Esophagus mucosa (tissue), 1 donor: ENCODE results near the gene LTBP1. TPM values are rescaled to one million over a fixed set of nuclear protein-coding genes. Genes with fewer than 3 reads are reported as not detected.

ENCODE experiments used
- ATAC-seq: fragments of 200-7000 bp; cut with Tn5 transposase; one replicate; pipeline ENCODE4 v1.9.1; 2020
- total RNA-seq: library from RNA; stranded (reverse); gene quantifications from one replicate; pipeline ENCODE4 v1.2.4, GENCODE V29; 2023
- donor health status: DM: yes; HTN: yes; CAD: no.

LTBP1 gene
- total RNA-seq, 1 donor from 2014 or later = 33.8 TPM

DNA sequence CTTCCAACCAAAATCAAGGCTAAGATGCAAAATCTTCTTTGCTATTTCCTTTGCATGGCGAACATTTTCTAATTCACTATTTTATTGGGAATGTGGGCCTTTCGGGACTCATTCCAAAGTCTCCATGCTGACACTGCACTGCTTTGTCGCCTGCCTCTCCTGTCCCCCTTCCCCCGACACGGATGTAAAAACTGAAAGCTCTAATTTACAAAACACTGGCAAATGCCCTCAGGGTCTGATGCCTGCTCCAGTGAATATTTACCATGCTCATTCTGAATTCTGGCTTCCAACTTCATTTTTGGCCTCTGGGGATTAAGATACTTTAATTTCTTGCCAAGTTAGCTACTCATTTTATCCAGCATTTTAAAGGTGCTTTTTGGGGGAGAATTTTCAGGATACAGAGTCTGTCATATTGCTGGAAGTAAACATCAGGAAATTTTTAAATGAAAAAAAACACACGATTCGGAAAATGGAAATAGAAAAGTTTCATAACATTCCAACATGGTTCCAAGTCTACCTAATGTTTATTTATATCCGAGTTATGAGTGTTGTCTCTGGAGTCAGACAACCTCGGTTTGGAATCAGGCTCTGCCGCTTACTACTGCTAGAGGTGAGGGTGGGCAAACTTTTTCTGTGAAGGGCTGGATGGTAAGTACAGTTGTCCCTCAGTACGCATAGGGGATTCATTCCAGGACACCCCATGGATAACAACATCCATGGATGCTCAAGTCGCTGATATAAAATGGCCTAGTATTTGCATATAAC is 14.6 kb upstream of the LTBP1 start:
- no peak for ATAC-seq

DNA sequence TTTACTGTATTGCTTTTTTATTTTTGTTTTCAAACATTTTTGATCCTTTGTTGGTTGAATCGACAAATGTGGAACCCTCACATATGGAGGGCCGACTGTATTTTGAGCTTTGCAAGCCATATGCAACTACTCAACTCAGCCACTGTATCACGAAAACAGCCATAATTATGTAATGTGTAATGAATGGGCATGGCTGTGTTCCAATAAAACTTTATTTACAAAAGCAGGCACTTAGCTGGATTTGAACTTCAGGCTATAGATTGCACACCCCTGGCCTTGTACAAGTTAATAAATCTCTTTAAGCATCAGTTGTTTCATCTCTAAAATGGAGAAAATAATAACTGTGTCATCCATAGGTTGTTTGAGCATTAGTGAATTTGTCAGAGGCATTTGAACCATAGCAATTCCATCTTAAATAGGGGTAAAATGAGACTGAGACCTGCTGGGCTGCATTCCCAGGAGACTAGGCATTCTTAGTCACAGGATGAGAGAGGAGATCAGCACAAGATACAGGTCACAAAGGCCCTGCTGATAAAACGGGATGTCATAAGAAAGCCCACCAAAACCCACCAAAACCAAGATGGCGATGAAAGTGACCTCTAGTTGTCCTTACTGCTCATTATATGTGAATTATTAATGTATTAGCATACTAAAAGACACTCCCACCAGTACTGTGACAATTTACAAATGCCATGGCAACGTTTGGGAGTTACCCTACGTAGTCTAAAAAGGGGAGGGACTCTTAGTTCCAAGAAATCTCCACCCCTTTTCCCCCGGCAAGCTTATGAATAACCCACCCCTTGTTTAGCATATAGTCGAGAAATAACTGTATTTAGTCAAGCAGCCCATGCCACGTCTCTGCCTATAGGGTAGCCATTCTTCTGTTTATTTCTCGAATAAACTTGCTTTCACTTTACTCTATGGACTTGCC is 13.7 kb upstream of the LTBP1 start:
- no peak for ATAC-seq

DNA sequence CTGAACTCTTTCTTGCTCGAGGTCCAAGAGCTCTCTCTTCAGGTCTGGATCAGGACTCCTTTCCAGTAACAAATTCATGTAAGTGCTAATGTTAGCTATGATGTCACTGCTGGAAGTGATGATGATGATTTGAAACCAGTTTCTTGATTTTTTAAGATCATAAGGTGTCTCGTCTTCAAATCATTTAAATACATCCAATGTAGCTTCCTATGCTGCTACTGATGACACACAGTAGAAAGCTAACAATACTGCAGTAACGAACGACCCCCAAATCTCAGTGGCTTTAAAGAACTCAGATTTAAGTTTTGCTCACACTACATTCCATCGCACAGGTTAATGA is 13.0 kb upstream of the LTBP1 start:
- no peak for ATAC-seq

DNA sequence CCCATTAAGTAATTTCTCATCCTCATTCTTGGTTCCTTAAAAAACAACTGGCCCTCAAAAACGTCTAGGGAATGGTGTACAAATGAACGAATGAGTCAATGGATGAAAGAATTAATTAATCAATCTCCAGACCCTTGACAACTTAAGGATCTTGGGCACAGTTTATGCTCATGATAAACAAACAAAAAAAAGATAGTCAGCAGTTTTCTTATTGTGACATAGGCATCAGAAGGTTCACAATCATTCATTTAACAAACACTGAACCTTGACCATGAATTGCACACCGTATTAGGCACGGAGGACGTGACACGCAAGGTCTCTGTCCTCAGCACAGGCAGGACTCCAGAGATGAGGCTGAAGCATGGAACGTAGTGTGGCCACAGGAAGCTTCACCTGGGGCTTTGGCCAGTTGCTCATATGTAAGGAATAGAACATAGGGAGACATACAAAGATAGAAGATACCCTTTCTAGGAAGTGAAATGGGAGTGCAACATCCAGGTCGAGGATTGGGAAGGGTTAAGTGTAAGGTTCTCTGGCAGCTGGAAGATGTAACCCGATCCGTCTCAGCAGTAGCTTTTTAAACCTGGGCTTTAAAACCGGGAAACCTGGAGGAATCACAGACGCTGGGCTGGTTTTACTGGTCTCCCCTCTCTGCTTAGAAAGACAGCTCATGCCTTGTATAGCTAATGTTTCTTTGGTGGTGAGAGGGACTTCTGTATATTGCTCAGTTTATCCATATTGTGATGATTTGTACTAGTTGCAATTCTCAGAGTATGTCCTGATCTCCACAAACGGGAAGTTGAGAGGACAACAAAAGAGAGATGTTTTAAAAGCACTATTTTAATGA is 8.9 kb upstream of the LTBP1 start:
- ATAC-seq = peak; percentile 91

DNA sequence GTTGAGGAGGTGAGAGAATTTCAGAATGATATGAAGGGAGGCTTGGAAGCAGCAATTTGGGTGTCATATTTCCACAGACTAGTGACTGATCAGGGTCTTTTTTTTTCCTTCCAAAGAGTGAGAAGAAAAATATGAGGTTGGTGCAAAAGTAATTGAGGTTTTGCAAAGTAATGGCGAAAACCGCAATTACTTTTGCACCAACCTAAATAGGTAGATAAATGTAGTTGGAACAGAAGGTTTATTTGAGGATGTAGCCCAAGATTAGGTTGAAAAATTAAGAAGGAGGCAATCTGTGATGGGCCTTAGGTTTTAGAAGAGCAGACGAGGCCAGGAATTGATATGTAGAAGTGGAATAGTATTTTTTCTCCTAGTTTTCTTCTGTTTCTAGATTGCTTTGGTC is 7.8 kb upstream of the LTBP1 start:
- no peak for ATAC-seq

DNA sequence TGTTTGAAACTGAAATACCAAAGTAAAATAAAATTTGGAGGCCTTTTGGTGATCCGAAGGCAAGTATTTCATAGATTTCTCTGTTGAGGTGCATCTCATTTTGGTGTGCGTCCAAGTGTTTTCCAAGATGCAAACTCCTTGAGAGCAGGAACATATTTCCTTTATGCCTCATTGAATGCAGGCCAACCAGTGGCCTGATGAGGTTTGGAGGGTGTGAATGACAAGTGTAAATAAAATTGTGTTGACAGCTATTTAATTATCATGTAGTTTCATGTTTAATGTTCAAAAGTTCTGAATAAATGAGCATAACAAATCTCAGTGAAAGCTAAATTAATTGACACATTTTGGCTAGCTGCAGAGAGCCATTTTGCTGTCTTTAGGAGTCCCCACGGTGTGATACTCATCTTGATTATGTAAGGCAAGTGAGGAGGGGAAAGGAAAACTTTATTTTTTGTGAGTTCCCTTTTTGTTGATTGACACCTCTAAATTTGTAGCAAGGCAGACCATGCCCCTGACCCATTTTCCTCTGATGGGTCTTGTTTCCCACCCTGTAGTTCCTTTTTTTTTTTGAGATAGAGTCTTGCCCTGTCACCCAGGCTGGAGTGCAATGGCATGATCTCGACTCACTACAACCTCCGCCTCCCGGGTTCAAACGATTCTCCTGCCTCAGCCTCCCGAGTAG is 6.3 kb upstream of the LTBP1 start:
- ATAC-seq = no peak

DNA sequence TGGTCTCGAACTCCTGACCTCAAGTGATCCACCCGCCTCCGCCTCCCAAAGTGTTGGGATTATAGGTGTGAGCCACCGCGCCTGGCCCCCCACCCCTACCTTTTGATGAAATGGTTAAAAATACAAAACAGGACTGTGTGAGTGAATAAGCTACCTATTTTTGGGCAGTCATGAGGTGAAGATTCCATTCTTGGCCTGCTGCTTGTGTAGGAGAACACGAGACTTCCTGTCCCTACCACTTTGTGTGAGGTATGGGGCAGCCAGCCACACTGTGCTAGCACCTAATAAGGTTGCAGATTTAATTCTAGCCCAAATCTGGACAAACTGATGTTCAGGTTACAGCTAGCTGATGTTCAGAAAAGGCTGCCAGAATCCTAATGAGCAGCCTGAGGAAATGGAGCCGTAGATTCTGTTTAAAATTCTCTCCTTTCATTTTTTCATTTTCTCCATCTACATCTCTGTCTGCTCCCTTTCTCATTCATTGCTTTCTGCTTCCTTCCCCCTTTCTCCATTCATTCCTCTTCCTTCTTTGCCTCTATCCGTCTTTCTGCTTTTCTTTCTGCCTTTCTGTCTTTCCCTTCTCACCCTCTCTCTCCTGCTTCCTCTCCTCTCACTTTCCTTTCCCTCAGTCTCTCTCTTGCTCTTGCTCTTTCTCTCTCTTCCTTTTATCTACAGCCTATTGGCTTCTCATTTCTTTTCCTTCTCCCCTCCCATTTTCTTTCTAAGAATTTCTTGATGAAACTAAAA is 4.6 kb upstream of the LTBP1 start:
- no peak for ATAC-seq

DNA sequence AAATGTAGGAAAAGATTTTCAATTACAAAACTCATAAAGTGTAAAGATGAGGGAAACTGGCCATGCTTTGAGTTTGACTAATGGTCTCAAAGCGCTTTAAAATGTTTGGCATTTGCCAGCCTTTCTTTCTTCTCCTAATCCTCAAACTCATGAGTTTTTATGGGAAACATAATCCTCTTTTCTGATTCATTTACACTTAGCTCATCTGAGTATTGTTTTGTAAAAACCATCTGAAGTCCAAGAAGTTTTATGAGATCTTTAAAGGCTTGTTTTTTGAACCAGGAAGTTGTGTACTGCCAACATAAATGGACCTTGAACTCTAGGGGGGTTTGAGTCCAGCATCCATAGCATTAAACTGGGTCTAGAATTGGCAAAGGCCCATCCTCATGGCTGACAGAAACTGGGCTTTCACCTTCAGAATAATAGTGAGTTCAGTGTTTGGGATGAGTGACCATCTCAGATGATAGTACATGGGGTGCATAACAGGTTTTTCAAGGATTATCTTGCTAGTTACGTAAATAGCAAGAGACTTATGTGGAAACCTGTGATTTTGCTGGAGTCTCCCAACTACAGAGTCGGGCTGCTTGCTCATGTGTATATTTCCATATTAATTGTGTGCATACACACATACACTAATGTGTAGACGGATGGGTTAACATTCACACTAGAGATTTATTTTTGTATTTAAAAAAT is 3.8 kb upstream of the LTBP1 start:
- ATAC-seq = peak; percentile 35

DNA sequence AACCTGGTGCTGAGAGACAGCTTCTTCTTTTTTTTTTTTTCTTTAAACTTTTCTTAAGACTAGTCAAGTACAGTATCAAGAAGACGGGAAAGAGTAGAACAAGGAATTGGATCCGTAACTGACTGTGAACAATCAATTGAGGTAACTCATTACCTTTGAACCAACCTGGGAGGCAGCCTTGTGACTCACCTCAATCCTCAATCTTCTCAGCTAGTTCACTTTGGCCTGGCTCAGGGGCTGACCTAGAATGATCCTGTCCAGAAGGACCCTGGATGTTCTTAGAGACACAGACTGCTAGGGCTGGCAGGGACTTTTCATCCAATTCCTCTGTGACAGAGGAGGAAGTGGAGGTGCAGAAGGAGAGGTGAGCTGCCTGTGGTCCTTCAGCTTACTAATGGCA is 1.5 kb upstream of the LTBP1 start:
- ATAC-seq = no peak

DNA sequence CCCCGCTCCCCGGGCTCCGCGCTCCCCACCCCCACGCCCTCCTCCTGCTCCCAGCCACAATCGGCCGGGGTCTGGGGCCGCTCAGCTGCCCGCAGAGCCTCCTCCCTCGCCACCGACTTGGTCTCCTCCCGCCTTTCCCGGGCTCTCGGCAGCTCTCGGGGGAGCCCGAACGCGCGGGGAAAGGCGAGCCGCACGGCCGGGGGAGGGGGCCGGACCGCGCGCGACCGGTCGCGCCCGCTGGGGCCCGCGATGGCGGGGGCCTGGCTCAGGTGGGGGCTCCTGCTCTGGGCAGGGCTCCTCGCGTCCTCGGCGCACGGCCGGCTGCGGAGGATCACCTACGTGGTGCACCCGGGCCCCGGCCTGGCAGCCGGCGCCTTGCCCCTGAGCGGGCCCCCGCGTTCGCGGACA is 327 bp downstream of the LTBP1 start:
- peak; percentile 28 for ATAC-seq

DNA sequence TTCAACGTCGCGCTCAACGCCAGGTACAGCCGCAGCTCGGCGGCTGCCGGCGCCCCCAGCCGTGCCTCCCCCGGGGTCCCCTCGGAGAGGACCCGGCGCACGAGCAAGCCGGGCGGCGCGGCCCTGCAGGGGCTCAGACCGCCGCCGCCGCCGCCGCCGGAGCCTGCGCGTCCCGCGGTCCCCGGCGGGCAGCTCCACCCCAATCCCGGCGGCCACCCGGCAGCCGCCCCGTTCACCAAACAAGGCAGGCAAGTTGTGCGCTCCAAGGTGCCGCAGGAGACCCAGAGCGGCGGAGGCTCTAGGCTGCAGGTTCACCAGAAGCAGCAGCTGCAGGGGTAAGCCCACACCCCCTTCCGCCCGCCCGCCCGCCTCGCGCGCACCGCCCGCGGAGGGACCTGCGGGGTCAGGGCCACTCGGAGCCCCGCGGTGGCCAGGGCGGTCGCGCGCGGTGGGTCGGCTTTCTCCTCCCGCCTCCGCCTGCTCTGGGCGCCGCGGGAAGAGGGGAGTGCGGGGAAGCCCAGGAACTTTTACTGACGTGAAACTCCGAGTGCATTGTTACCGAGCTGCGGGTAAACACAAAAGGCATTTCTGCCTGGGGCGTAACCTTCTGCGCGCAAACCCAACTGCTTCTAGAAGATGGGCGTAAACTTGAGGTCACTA is 861 bp downstream of the LTBP1 start:
- ATAC-seq = peak; percentile 55

DNA sequence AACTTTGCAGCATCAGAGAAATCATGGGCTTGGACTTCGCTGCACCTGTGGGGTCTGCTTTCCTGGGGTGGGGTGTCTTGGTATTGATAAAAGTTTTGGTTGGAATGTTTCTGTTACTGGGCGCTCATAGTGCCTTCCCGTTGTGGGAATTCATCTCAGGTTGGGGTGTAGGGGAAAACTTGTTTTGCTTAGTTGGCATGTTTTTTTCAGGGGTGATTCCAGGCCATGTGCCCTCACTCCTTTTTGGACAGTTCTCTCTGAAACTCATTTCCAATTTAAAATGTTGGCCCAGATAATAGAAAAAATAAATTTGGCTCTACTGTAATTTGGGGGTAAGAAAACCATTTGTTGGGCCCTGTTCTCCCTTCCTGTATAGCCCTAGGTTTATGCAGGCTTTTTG is 1.5 kb downstream of the LTBP1 start:
- no peak for ATAC-seq

DNA sequence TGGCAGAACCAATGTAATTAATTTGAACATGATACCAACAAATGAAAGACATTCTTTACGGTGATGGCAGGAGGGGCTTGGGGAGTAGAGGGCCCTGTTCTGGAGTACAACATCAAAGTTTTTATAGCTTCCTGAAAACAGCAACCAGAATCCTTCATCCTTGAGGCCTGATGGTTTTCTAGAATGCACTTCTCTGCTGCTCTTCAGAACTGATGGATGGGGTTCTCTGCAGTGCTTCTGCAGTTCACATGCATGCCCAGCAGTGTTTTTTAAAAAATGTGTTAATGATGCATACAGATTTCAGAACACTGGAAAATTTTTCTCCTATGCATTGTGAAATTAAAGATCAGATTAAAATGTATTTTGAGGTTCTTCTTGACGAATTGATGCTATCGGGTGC is 2.5 kb downstream of the LTBP1 start:
- no peak for ATAC-seq

DNA sequence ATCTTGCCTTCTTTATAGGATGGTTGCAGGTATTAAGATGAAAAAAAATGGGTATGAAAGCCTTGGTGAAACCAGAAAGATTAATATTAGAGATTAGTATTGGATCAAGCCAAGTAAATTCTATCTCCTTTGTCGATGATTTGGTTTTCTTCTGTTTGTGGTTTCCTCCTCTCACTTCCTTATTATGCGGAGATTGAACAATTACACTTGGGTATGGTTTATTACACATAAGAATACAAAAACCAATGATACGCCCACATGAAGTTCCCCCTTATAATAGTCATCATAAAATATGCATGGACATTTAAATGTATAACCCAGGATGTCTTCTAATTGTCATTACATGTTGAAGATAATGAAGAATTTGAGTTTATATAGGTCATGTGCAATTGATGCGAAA is 4.9 kb downstream of the LTBP1 start:
- ATAC-seq = no peak

DNA sequence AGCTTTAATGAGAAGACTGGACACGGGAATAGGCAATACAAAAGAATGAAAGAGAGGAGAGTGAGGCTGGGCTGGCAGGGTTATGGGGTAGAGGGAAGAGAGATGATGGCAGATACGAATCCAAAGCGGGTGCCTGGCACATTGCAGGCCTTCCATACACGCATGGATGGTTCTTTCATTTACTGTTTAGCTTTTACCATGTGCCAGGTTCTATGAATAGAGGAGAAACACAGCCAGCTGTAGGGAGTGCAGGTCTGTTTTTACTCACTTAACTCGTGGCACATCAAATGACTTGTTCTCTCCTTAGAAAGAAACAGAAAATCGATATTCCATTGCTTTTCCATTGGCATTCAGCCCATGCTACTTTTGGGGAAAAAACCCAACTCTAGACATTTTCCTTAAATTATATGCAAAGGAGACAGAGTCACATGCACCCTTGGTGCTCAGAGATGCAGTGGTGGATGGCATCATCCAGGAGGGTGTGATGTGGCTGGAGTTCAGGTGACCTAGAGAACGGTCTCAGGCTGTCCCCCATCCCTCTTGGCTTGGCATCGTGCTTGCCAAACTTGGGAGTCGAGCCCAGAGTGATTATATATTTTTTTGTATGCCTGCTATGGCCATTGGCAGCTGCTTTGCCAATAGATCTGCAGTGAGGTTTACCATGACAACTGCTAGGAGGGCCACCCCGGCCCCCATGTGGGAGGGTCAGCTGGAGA is 6.2 kb downstream of the LTBP1 start:
- no peak for ATAC-seq

DNA sequence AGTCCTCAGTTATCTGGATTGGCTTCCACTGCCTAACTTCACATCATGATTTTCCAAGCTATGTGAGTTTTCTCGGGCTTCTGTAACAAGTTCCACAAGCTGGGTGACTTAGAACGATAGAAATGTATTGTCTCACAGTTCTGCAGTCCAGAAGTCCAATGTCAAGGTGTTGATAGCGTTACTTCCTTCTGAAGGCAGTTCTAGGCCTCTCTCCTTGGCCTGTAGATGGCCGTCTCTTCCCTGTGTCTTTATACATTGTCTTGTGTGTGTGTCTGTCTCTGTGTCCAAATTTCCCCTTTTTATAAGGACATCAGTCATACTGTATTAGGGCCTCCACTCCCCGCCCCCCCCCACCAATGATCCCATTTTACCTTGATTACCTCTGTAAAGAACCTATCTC is 7.5 kb downstream of the LTBP1 start:
- ATAC-seq = no peak

DNA sequence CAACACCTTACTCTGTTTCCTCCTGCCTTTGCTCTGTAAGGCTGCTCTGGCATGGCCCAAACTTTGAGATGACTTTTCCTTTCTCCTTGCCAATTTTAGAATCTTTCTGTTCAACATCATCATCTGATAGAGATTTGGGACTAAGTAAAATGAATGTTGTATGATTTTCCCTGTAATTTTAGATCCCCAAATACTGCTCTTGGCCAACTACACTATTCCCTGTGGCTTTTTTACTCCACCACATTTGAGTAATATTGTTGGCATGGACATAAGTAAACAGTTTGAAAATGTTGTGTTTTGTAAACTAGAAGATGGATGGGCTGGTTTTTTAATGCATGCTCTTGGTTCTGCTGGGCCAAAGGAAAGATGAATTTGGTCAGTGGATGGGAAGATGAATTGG is 12.1 kb downstream of the LTBP1 start:
- ATAC-seq = no peak

DNA sequence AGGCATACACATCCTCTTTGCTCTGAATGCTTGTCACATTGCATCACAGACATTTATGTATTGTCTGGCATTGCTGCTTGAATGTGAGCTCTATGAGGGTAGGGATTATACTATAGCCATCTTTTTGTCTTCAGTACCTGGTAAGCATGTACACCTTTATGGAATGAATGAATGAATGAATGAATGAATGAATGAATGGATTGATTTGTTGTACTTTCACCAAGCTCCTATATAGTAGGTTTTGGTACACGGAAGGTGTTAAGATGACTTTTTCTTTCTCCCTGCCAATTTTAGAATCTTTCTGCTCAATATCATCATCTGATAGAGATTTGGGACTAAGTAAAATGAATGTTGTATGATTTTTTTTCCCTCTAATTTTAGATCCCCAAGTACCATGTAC is 13.5 kb downstream of the LTBP1 start:
- no peak for ATAC-seq

DNA sequence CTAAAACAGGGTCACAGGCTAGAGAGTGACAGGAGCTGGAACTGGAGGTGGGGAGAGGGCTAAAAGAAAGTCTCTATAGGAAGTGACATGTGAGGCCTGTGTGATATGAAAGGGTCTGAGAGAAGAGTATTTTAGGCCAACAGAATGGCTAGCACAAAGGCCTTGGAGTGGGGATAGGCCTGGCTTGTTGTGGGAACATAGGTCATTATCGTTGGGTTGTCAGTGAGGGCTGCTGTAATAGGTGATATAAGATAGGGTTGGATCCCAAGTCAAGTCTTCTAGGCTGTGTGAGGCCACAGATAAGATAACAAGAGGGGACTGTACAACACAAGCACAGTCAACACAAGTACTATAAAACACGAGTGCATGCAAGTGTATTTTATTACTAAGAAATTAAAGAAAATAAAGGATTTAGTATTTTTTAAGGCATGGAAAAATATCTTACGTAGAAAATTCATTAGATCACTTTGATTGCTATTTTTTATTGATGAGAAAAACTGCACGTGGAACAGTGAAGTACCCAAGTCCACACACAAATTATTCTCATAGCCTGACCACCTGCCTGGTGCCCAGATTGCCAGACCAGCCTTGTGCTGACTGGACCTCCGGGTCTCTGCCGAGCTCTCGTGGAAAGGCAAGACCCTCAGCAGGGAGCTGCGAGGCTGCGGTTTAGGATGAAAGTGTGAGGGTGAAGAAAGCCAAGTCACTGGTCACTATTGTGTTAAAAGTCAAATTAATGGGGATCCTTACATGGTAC is 14.1 kb downstream of the LTBP1 start:
- ATAC-seq = no peak
